A673 (cell line): Measurements from ENCODE around the gene ZNF184. TPM values are rescaled to one million over a fixed set of nuclear protein-coding genes. Genes with fewer than 3 reads are reported as not detected.

ENCODE experiments used
- BruUV-seq: library from RNA; stranded (reverse); fragments of 400-500 nt; replicated peaks from 2 replicates; lab custom pipeline; 2021; lab: Mats Ljungman, UMichigan
- CTCF ChIA-PET: fragments of 300-600 bp; sonication (Branson Sonifier 250); formaldehyde crosslinking; loops from one replicate; lab custom pipeline; 2022; ENCODE audit warnings: antibody characterized with exemption; lab: Charles Lee
- POLR2A ChIA-PET: fragments of 300-600 bp; sonication (Branson Sonifier 250); formaldehyde crosslinking; loops from one replicate; lab custom pipeline; 2022; ENCODE audit warnings: antibody characterized with exemption; ENCODE audit not compliant: low non-redundant PET; lab: Charles Lee
- DNase-seq: peaks from one replicate; pipeline ENCODE4 v3.0.0-alpha.2; 2015; ENCODE audit warnings: low spot score
- H3K27ac ChIP-seq: fragments of 200-600 bp; sonication (generic); 2 replicates; pipeline ENCODE4 v1.5.1; 2016; ENCODE audit warnings: mixed run types, low read depth, mild to moderate bottlenecking, mixed read lengths, antibody characterized with exemption, low read length; ENCODE audit not compliant: poor library complexity, severe bottlenecking
- H3K27me3 ChIP-seq: fragments of 200-600 bp; sonication (generic); replicated peaks from 2 replicates; pipeline ENCODE4 v1.6.1; 2017; ENCODE audit warnings: mixed run types, low read depth, mild to moderate bottlenecking, mixed read lengths, antibody characterized with exemption, low read length; ENCODE audit not compliant: insufficient read depth, poor library complexity
- H3K36me3 ChIP-seq: fragments of 200-600 bp; sonication (generic); 2 replicates; pipeline ENCODE4 v1.6.1; 2016; ENCODE audit warnings: mixed run types, mild to moderate bottlenecking, mixed read lengths, antibody characterized with exemption, low read length; ENCODE audit not compliant: insufficient read depth, poor library complexity, severe bottlenecking
- H3K4me1 ChIP-seq: fragments of 200-600 bp; sonication (generic); 2 replicates; pipeline ENCODE4 v1.6.1; 2017; ENCODE audit warnings: mixed run types, mild to moderate bottlenecking, mixed read lengths, antibody characterized with exemption, low read length; ENCODE audit not compliant: insufficient read depth, poor library complexity, severe bottlenecking
- H3K4me3 ChIP-seq: fragments of 200-600 bp; sonication (generic); 2 replicates; pipeline ENCODE4 v1.5.1; 2016; ENCODE audit warnings: low read depth, mixed run types, mild to moderate bottlenecking, mixed read lengths, low read length; ENCODE audit not compliant: poor library complexity, severe bottlenecking
- H3K9me3 ChIP-seq: fragments of 200-600 bp; sonication (generic); 2 replicates; pipeline ENCODE4 v1.6.1; 2016; ENCODE audit warnings: mixed run types, low read depth, mild to moderate bottlenecking, mixed read lengths, antibody characterized with exemption, low read length; ENCODE audit not compliant: poor library complexity, severe bottlenecking
- CTCF ChIP-seq: fragments of 300-800, 200-600 bp; sonication (generic); conservative IDR thresholded peaks from 2 replicates; pipeline ENCODE4 v1.5.1; 2017; ENCODE audit warnings: low read depth, mild to moderate bottlenecking, antibody characterized with exemption, low read length, moderate library complexity, mixed read lengths
- EZH2 ChIP-seq: fragments of 200-600 bp; sonication (generic); IDR thresholded peaks from 2 replicates; pipeline ENCODE4 v1.6.1; 2017; ENCODE audit warnings: borderline replicate concordance, low read depth, mild to moderate bottlenecking, mixed read lengths, antibody characterized with exemption, low read length; ENCODE audit not compliant: poor library complexity, severe bottlenecking
- intact Hi-C: fragments of 100-400 bp; cut with micrococcal nuclease; formaldehyde crosslinking; loops from one replicate; pipeline ENCODE4 v1.10.0; 2022; ENCODE audit not compliant: unreplicated experiment
- total RNA-seq: library from RNA; stranded (reverse); gene quantifications from 2 replicates; pipeline ENCODE4 v1.2.3, GENCODE V29; 2021

Gene ZNF184
- total RNA-seq, 1 experiment from 2014 or later = 19.1 TPM

- BruUV-seq = no TSS peak
- intact Hi-C loops = no loop called here
- no peak overlapping the region for H3K4me3 ChIP-seq
- POLR2A ChIA-PET = no interaction called here
- no peaks in the 10 kb centered on the region for H3K9me3 ChIP-seq
- DNase-seq = no peak
- no peak overlapping the region for H3K27ac ChIP-seq
- no peaks in the 10 kb centered on the region for H3K36me3 ChIP-seq
- no peaks in the 10 kb centered on the region for H3K4me1 ChIP-seq
- TF ChIP-seq CTCF (no peak), EZH2 (no peak)
- no peaks in the 10 kb centered on the region for H3K27me3 ChIP-seq
- CTCF ChIA-PET = no interaction called here
Measured at GRCh38 chr6:27439371-27439770, 33.5 kb downstream of the ZNF184 start.

- ChIA-PET CTCF (no interaction called here), POLR2A (interaction anchor here (0.6 kb wide), 1 partner anchor 954 kb away, joined by 3 read pairs; no protein-coding TSS in a partner anchor)
- no peaks in the 10 kb centered on the region for H3K36me3 ChIP-seq
Measured at GRCh38 chr6:27433714-27434113, 39.2 kb downstream of the ZNF184 start.

GRCh38 chr6:27428966-27429365 is 43.9 kb downstream of the ZNF184 start:
- intact Hi-C loops = no loop called here
- TF ChIP-seq EZH2 (no peak), CTCF (no peak)
- no peak for DNase-seq
- Histone ChIP-seq H3K36me3 (no peaks in the 10 kb centered on the region), H3K4me1 (no peaks in the 10 kb centered on the region), H3K4me3 (no peak overlapping the region), H3K27me3 (no peaks in the 10 kb centered on the region), H3K27ac (no peak overlapping the region), H3K9me3 (no peaks in the 10 kb centered on the region)
- POLR2A ChIA-PET = no interaction called here
- BruUV-seq = no TSS peak
- CTCF ChIA-PET = no interaction called here

More at GRCh38 chr6:27433714-27434113, 39.2 kb downstream of the ZNF184 start:
- Histone ChIP-seq H3K4me3 (no peak overlapping the region), H3K27me3 (no peaks in the 10 kb centered on the region), H3K9me3 (no peaks in the 10 kb centered on the region), H3K27ac (no peak overlapping the region), H3K4me1 (no peaks in the 10 kb centered on the region)
- BruUV-seq = no TSS peak
- no peak for TF ChIP-seq EZH2
- TF ChIP-seq CTCF = no peak
- DNase-seq = no peak
- intact Hi-C loops = no loop called here
